ENCODE data around the gene SRPK2.

SRPK2 gene

DNA sequence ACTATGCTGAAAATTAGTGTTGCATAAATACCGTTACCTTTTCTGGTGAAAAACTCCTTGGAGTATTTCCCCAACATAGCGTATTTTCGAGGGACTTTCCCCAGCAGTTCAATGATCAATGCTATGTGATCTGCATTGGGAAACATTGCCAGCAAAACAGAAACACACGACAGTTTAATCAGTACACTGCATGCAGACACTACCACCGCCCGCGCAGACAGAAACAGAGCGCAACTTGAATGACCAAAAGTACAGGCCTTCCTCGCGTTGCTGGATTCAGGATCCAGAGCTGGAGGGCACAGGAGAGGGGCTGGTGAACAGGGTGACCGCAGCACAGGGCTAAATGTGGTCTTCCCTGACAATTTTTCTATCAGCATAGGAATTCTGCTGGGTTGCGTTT, 263.0 kb downstream of the SRPK2 start:
- no peak overlapping the region for H3K27ac ChIP-seq (ENCODE audit: low read depth, low read length)
- no peaks in the 10 kb centered on the region for H3K27me3 ChIP-seq (ENCODE audit: control insufficient read depth, insufficient read depth, low read length)
- H3K4me1 ChIP-seq (ENCODE audit: control insufficient read depth, insufficient read depth, low read length): no peaks in the 10 kb centered on the region
- H3K36me3 ChIP-seq (ENCODE audit: control insufficient read depth, insufficient read depth, low read length): peaks cover 4% of the 10 kb centered on the region
- no peak overlapping the region for H3K4me3 ChIP-seq (ENCODE audit: low read length)
- H3K9ac ChIP-seq (ENCODE audit: low read length): no peak overlapping the region

DNA sequence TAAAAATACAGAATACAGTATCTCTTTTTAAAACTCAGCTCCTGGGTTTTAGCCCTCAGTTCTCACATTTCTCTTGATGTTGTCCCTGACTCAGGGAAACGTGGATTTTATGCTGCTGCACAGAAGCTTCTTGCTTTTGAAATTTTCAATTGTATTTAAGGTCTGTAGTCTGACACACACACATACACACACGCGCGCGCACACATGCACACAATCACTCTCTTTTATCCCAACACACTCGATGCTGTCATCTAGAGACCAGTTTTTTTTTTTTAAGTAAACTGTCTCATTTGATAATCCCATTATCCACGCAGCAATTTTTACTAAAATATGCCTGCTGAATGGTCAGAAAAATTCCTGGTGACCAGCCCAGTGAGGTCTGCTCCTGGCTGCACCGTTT, 266.1 kb downstream of the SRPK2 start:
- H3K9ac ChIP-seq (ENCODE audit: low read length): no peak overlapping the region
- no peaks in the 10 kb centered on the region for H3K4me1 ChIP-seq (ENCODE audit: control insufficient read depth, insufficient read depth, low read length)
- H3K27ac ChIP-seq (ENCODE audit: low read depth, low read length): no peak overlapping the region
- no peaks in the 10 kb centered on the region for H3K27me3 ChIP-seq (ENCODE audit: control insufficient read depth, insufficient read depth, low read length)
- H3K36me3 ChIP-seq (ENCODE audit: control insufficient read depth, insufficient read depth, low read length): peaks cover 4% of the 10 kb centered on the region
- no peak overlapping the region for H3K4me3 ChIP-seq (ENCODE audit: low read length)

DNA sequence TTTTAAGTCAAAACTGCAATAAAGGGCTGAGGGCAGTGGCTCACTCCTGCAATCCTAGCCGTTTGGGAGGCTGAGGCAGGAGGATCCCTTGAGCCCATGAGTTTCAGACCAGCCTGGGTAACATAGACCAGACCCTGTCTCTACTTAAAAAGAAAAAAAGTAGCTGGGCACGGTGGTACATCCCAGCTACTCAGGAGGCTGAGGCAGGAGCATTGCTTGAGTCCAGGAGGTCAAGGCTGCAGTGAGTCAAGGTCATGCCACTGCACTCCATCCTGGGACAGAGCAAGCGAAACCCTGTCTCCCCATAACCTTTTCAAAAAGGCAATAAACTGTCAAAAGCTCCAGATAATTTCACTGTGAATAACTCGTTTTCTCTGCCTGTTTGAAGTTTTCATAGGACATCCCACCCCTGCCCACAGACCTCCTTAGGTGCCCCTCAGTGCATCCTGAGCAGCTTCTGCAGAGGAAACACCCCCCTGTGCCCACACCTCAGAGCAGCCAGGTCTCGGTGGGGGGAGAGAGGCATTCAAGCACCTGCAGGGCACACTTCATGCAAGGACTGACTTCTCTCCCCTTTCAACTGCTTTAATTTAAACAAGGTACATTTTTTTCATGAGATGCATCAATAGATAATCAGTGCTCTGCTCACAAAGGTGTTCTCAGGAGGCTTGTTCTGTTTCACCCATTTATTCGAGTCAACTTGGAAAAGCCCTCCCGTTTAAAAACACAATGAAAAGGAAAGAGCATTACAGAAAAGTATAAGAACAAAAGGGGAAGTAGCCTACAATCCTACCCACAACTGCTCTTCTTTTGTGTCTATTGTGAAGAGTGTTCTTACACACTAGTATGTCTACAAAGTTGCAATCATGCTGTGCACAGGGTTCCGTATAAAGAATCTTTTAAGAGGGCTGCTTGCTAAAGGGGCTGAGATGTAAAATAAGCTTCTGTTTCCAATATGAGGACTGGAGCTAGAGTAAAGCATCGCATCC, 269.8 kb downstream of the SRPK2 start:
- H3K36me3 ChIP-seq (ENCODE audit: control insufficient read depth, insufficient read depth, low read length): peaks cover 8% of the 10 kb centered on the region
- no peaks in the 10 kb centered on the region for H3K27me3 ChIP-seq (ENCODE audit: control insufficient read depth, insufficient read depth, low read length)
- H3K4me1 ChIP-seq (ENCODE audit: control insufficient read depth, insufficient read depth, low read length): no peaks in the 10 kb centered on the region
- H3K9ac ChIP-seq (ENCODE audit: low read length): no peak overlapping the region
- H3K4me3 ChIP-seq (ENCODE audit: low read length): no peak overlapping the region
- no peak overlapping the region for H3K27ac ChIP-seq (ENCODE audit: low read depth, low read length)

DNA sequence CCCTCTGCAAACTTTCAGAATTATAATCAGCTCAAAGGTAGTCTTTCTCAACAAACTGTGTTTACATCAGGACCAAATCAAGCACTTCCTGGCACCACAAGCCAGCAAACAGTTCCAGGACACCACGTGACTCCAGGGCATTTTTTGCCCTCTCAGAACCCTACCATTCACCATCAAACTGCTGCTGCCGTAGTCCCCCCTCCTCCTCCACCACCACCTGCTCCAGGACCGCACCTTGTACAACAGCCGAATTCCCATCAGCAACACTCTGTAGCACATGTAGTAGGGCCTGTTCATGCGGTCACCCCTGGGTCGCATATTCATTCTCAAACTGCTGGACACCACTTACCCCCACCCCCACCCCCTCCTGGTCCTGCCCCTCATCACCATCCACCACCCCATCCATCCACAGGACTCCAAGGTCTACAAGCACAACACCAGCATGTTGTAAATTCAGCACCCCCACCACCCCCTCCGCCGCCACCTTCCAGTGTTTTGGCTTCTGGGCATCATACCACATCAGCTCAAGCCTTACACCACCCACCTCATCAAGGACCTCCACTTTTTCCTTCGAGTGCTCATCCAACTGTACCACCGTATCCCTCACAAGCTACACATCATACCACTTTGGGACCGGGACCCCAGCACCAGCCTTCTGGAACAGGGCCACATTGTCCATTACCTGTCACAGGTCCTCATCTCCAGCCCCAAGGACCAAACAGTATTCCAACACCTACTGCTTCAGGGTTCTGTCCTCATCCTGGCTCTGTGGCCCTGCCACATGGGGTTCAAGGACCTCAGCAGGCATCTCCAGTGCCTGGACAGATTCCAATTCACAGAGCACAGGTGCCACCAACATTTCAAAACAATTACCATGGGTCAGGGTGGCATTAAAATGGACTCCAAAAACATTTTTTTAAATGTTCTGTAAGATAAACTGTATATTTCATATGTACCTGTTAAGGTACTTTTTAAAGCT, 276.0 kb downstream of the SRPK2 start:
- no peaks in the 10 kb centered on the region for H3K4me1 ChIP-seq (ENCODE audit: control insufficient read depth, insufficient read depth, low read length)
- no peak overlapping the region for H3K9ac ChIP-seq (ENCODE audit: low read length)
- H3K36me3 ChIP-seq (ENCODE audit: control insufficient read depth, insufficient read depth, low read length): peaks cover 38% of the 10 kb centered on the region
- H3K27me3 ChIP-seq (ENCODE audit: control insufficient read depth, insufficient read depth, low read length): no peaks in the 10 kb centered on the region
- no peak overlapping the region for H3K4me3 ChIP-seq (ENCODE audit: low read length)
- H3K27ac ChIP-seq (ENCODE audit: low read depth, low read length): no peak overlapping the region

DNA sequence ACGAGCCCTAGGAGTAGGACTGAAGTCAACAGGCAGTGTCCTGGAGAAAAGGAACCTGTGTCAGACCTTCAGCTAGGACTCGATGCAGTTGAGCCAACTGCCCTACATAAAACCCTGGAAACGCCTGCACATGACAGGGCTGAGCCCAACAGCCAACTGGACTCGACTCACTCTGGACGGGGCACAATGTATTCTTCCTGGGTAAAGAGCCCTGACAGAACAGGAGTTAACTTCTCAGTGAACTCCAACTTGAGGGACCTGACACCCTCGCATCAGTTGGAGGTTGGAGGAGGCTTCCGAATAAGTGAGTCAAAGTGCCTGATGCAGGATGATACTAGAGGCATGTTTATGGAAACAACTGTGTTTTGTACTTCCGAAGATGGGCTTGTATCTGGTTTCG, 281.3 kb downstream of the SRPK2 start:
- no peak overlapping the region for H3K4me3 ChIP-seq (ENCODE audit: low read length)
- H3K4me1 ChIP-seq (ENCODE audit: control insufficient read depth, insufficient read depth, low read length): peaks cover 4% of the 10 kb centered on the region
- H3K36me3 ChIP-seq (ENCODE audit: control insufficient read depth, insufficient read depth, low read length): peaks cover 47% of the 10 kb centered on the region
- H3K27ac ChIP-seq (ENCODE audit: low read depth, low read length): no peak overlapping the region
- H3K27me3 ChIP-seq (ENCODE audit: control insufficient read depth, insufficient read depth, low read length): no peaks in the 10 kb centered on the region
- no peak overlapping the region for H3K9ac ChIP-seq (ENCODE audit: low read length)

DNA sequence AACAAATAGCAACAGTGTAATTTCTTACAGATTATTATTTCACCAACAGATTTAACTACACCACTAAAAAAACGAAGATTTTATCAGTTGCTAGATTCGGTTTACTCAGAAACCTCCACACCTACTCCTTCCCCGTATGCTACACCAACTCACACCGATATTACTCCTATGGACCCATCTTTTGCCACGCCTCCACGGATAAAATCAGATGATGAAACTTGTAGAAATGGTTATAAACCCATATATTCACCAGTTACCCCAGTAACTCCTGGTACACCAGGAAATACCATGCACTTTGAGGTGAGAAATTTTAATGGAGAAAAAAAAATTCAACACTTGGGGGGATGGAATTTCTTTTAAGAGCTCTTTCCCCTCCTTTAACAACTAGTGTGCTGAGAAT, 282.2 kb downstream of the SRPK2 start:
- H3K27ac ChIP-seq (ENCODE audit: low read depth, low read length): no peak overlapping the region
- no peak overlapping the region for H3K9ac ChIP-seq (ENCODE audit: low read length)
- H3K4me1 ChIP-seq (ENCODE audit: control insufficient read depth, insufficient read depth, low read length): peaks cover 4% of the 10 kb centered on the region
- H3K36me3 ChIP-seq (ENCODE audit: control insufficient read depth, insufficient read depth, low read length): peaks cover 39% of the 10 kb centered on the region
- H3K27me3 ChIP-seq (ENCODE audit: control insufficient read depth, insufficient read depth, low read length): no peaks in the 10 kb centered on the region
- H3K4me3 ChIP-seq (ENCODE audit: low read length): no peak overlapping the region

DNA sequence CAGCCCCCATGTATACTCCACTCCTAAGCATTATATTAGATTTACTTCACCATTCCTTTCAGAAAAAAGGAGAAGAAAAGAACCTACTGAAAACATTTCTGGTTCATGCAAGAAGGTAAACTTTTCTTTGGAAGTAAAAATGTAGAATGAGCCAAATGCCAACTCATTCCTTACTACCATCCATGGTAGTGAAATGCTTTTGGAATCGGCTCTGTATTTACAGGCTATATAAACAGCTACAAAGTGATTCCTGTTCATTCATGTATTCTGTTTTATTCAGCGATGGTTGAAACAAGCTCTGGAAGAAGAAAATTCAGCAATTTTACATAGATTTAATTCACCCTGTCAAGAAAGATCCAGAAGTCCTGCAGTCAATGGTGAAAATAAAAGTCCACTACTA, 283.1 kb downstream of the SRPK2 start:
- H3K4me3 ChIP-seq (ENCODE audit: low read length): no peak overlapping the region
- H3K4me1 ChIP-seq (ENCODE audit: control insufficient read depth, insufficient read depth, low read length): peaks cover 4% of the 10 kb centered on the region
- peaks cover 36% of the 10 kb centered on the region for H3K36me3 ChIP-seq (ENCODE audit: control insufficient read depth, insufficient read depth, low read length)
- peak overlapping the region; percentile 28 for H3K27ac ChIP-seq (ENCODE audit: low read depth, low read length)
- no peak overlapping the region for H3K9ac ChIP-seq (ENCODE audit: low read length)
- no peaks in the 10 kb centered on the region for H3K27me3 ChIP-seq (ENCODE audit: control insufficient read depth, insufficient read depth, low read length)

DNA sequence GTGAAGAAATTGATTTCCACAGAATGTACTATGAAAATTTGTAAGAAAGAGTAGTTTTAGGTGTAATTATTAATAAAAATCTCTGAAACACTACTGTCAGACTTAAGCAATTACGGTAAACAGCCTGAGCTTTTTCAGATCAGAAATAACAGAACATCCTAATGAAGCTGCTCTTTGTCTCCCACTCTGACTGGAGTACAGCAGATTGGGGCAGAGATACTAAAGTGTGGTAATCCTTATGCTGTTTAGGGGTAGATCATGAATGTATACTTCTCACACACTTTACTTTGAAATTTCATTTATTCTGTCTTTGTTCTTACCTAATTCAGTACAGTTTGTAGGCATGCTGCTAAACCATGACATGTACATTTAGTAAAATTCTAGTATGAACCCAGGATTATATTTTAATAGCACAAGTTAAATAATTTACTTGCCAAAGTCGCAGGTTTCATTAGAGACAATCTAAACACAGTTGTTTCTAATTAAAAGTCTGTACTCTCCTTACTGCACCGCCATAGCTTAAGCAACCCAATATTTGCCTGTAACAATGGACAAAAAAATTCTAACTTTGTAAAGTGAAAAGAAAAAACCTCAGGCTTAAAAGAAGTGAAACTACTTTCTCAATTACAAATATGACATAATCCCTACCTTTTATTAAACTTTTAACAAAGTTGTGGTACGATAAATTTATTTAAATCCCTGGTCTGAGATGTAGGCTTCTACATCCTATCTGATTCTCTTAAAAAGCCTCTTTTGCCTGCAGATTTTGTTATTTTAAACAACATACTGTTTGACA, 286.0 kb downstream of the SRPK2 start:
- Histone ChIP-seq H3K9ac (ENCODE audit: low read length) (no peak overlapping the region), H3K36me3 (ENCODE audit: control insufficient read depth, insufficient read depth, low read length) (peaks cover 23% of the 10 kb centered on the region), H3K4me3 (ENCODE audit: low read length) (no peak overlapping the region), H3K27ac (ENCODE audit: low read depth, low read length) (no peak overlapping the region), H3K4me1 (ENCODE audit: control insufficient read depth, insufficient read depth, low read length) (peaks cover 6% of the 10 kb centered on the region), H3K27me3 (ENCODE audit: control insufficient read depth, insufficient read depth, low read length) (no peaks in the 10 kb centered on the region)

DNA sequence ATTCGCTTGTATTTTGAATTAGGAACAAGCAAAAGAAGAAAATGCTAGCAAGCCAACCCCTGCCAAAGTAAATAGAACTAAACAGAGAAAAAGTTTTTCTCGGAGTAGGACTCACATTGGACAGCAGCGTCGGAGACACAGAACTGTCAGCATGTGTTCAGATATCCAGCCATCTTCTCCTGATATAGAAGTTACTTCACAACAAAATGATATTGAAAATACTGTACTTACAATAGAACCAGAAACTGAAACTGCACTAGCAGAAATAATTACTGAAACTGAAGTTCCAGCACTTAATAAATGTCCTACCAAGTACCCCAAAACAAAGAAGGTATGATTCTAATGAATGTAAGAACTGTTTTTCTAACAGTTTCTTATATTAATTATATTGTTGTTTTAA, 286.9 kb downstream of the SRPK2 start:
- Histone ChIP-seq H3K4me1 (ENCODE audit: control insufficient read depth, insufficient read depth, low read length) (peaks cover 7% of the 10 kb centered on the region), H3K27me3 (ENCODE audit: control insufficient read depth, insufficient read depth, low read length) (no peaks in the 10 kb centered on the region), H3K27ac (ENCODE audit: low read depth, low read length) (no peak overlapping the region), H3K36me3 (ENCODE audit: control insufficient read depth, insufficient read depth, low read length) (peaks cover 18% of the 10 kb centered on the region), H3K9ac (ENCODE audit: low read length) (no peak overlapping the region), H3K4me3 (ENCODE audit: low read length) (no peak overlapping the region)

DNA sequence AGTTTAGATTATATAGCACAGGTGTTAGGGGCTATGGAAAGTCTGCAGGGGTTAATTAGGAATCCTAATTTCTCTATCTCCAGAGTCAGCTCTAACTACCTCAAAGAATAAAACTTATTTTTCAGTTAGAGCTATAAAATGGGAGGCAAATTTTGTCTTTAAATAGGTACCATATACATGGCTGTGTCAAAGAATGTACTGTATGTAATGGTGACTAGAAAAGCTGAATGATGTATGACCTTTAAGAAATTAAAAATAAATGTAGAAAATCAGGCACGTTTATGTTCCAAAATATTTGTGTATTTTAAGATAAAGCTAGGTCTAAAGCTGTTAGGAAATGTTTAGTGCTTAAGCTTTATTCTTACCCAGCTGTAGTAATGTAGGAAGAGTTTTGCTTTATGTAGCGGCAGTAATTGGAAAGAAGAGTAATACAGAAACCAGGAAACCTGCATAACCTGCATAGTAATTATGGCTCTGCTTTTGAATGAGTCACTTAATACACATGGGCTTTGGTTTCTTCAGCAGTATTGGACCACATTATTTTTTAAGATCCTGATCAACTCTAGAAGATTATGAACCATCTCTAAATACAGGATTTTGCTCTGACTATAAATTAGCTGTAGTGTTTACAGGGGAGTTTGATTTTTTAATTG, 289.7 kb downstream of the SRPK2 start:
- Histone ChIP-seq H3K36me3 (ENCODE audit: control insufficient read depth, insufficient read depth, low read length) (peaks cover 9% of the 10 kb centered on the region), H3K4me1 (ENCODE audit: control insufficient read depth, insufficient read depth, low read length) (peaks cover 3% of the 10 kb centered on the region), H3K27ac (ENCODE audit: low read depth, low read length) (no peak overlapping the region), H3K4me3 (ENCODE audit: low read length) (no peak overlapping the region), H3K27me3 (ENCODE audit: control insufficient read depth, insufficient read depth, low read length) (no peaks in the 10 kb centered on the region), H3K9ac (ENCODE audit: low read length) (no peak overlapping the region)

DNA sequence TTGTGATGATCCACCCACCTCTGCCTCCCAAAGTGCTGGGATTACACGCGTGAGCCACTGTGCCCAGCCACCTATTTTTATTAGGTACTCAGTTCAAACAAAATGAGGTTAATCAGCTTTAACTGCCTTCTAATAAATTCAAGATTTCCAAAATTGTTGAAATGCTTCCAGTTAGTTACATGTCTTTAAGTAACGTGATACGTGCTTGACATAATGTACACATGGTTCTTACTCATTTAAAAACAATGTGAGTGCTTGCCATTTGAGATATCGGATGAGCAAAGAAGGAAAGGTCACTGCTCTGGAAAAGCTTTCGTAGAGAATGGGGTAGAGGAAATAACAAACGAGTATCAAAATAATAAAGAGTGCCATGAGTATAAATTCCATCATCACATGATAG, 291.1 kb downstream of the SRPK2 start:
- Histone ChIP-seq H3K4me3 (ENCODE audit: low read length) (no peak overlapping the region), H3K27me3 (ENCODE audit: control insufficient read depth, insufficient read depth, low read length) (no peaks in the 10 kb centered on the region), H3K4me1 (ENCODE audit: control insufficient read depth, insufficient read depth, low read length) (peaks cover 3% of the 10 kb centered on the region), H3K9ac (ENCODE audit: low read length) (no peak overlapping the region), H3K36me3 (ENCODE audit: control insufficient read depth, insufficient read depth, low read length) (peaks cover 10% of the 10 kb centered on the region), H3K27ac (ENCODE audit: low read depth, low read length) (peak overlapping the region; percentile 24)
